K562 (cell line): Measurements from ENCODE around the gene UBR3. TPM values are rescaled to one million over a fixed set of nuclear protein-coding genes. Genes with fewer than 3 reads are reported as not detected.

Source experiments
- ARHGAP35 ChIP-seq: fragments of 450-650 bp; IDR thresholded peaks from 2 replicates; pipeline ENCODE4 v1.6.1; 2018; ENCODE audit not compliant: partially characterized antibody
- CHAMP1 ChIP-seq: fragments of 450-650 bp; IDR thresholded peaks from 2 replicates; pipeline ENCODE4 v1.6.1; 2016; ENCODE audit warnings: mild to moderate bottlenecking
- CXXC5 ChIP-seq: fragments of 250-450 bp; sonication (Bioruptor Pico); IDR thresholded peaks from 2 replicates; pipeline ENCODE4 v1.8.0; 2022; ENCODE audit warnings: inconsistent platforms, mild to moderate bottlenecking, moderate library complexity
- HDAC8 ChIP-seq: fragments of 450-650 bp; IDR thresholded peaks from 2 replicates; pipeline ENCODE4 v1.6.1; 2016; ENCODE audit warnings: mild to moderate bottlenecking, missing genetic modification characterization, moderate library complexity, missing compliant biosample characterization
- IFI16 ChIP-seq: fragments of 250-450 bp; sonication (Bioruptor Pico); IDR thresholded peaks from 2 replicates; pipeline ENCODE4 v2.1.2; 2022; ENCODE audit warnings: mild to moderate bottlenecking, inconsistent platforms
- MCM2 ChIP-seq: fragments of 450-650 bp; IDR thresholded peaks from 2 replicates; pipeline ENCODE4 v1.6.1; 2017; ENCODE audit warnings: low read depth, mild to moderate bottlenecking
- NR0B1 ChIP-seq: fragments of 450-650 bp; IDR thresholded peaks from one replicate; pipeline ENCODE4 v1.6.1; 2018; ENCODE audit warnings: mild to moderate bottlenecking, moderate library complexity; ENCODE audit not compliant: partially characterized antibody
- POLR2AphosphoS2 ChIP-seq: IDR thresholded peaks from 2 replicates; pipeline ENCODE4 v1.6.1; 2012; ENCODE audit warnings: low read length, improper control_type of control experiment
- PTTG1 ChIP-seq: fragments of 450-650 bp; IDR thresholded peaks from 2 replicates; pipeline ENCODE4 v1.6.1; 2016; ENCODE audit warnings: low read depth, mild to moderate bottlenecking, missing genetic modification characterization, missing compliant biosample characterization
- RNF2 ChIP-seq: sonication (generic); IDR thresholded peaks from 2 replicates; pipeline ENCODE4 v1.6.1; 2016
- SLC30A9 ChIP-seq: fragments of 250-450 bp; sonication (Bioruptor Pico); IDR thresholded peaks from 2 replicates; pipeline ENCODE4 v1.8.0; 2022; ENCODE audit warnings: mild to moderate bottlenecking, moderate library complexity
- STAT5A ChIP-seq: IDR thresholded peaks from 2 replicates; pipeline ENCODE4 v1.6.1; 2012; ENCODE audit warnings: low read length, inconsistent platforms, borderline replicate concordance
- TBL1XR1 ChIP-seq, 2 experiments: IDR thresholded peaks; 2 replicates each; pipeline ENCODE4 v1.6.1; 2012; ENCODE audit warnings: improper control_type of control experiment in 2 of 2, low read length in 2 of 2, mild to moderate bottlenecking in 1 of 2
- TSC22D4 ChIP-seq: fragments of 450-650 bp; IDR thresholded peaks from 2 replicates; pipeline ENCODE4 v1.6.1; 2016; ENCODE audit warnings: missing genetic modification characterization, missing biosample characterization, control low read depth
- XRCC4 ChIP-seq: IDR thresholded peaks from one replicate; pipeline ENCODE4 v1.6.1; 2011; ENCODE audit not compliant: insufficient read depth, insufficient read length; ENCODE audit errors: extremely low read depth
- ZC3H8 ChIP-seq: fragments of 450-650 bp; IDR thresholded peaks from 2 replicates; pipeline ENCODE4 v1.6.1; 2017
- ZHX1 ChIP-seq: fragments of 150-350 bp; conservative IDR thresholded peaks from 2 replicates; pipeline ENCODE4 v1.6.1; 2014; ENCODE audit warnings: low read length
- ZNF551 ChIP-seq: fragments of 250-450 bp; sonication (Bioruptor Pico); IDR thresholded peaks from 2 replicates; pipeline ENCODE4 v1.5.0; 2021; ENCODE audit warnings: mild to moderate bottlenecking, moderate library complexity
- ZNF639 ChIP-seq, 2 experiments: fragments of 200-800 bp in 1 of 2; sonication (Bioruptor generic) in 1 of 2; sonication (generic) in 1 of 2; formaldehyde crosslinking in 1 of 2; IDR thresholded peaks in 1 of 2; conservative IDR thresholded peaks in 1 of 2; 2 replicates each; pipeline versions ENCODE4 v1.5.0 to v1.6.1; 2016 to 2020; ENCODE audit warnings: missing compliant biosample characterization in 1 of 2, missing genetic modification characterization in 1 of 2, missing genetic modification reagents in 1 of 2
- ZNF695 ChIP-seq: fragments of 450-650 bp; formaldehyde crosslinking; IDR thresholded peaks from 2 replicates; pipeline ENCODE4 v1.4.0; 2020; ENCODE audit warnings: mild to moderate bottlenecking, moderate library complexity
- polyA plus RNA-seq, 8 experiments: library from polyadenylated mRNA; depleted of rRNA in 4 of 8; stranded (reverse) in 5 of 8; unstranded in 3 of 8; fragments of >200 nt; fragmentation: Nextera tagmentation in 2 of 8; fragmentation: Illumina TruSeq in 1 of 8; extraction: Ambion mirVana in 2 of 8; extraction: Trizol in 1 of 8; gene quantifications; 2 replicates each; pipeline versions ENCODE4 v1.2.1 to v1.2.3, GENCODE V29; 2011 to 2014; ENCODE audit warnings: inconsistent platforms in 1 of 8, missing spikeins in 1 of 8
- total RNA-seq, 7 experiments: library from RNA; depleted of rRNA in 6 of 7; stranded (reverse); fragments of >200 nt in 6 of 7; fragmentation: Illumina TruSeq in 2 of 7; extraction: Trizol in 2 of 7; gene quantifications; 2 replicates each; pipeline versions ENCODE4 v1.2.1 to v1.2.3, GENCODE V29; 2011 to 2021; ENCODE audit warnings: low replicate concordance in 1 of 7

The UBR3 gene
- total and polyA plus RNA-seq, 9 of the 15 experiments (the other 6 are each of a cell fraction or from before 2014, with no cell fraction given) = 14.4 to 63.5 (median 40.4) TPM

- TF ChIP-seq SLC30A9 (CRISPR knock-in tag) (peak; percentile 78; the same call in 1 of the 2 replicates), CXXC5 (CRISPR knock-in tag) (peak; percentile 97), MCM2 (no peak), NR0B1 (no peak), TSC22D4 (tag) (no peak), ZNF639 (CRISPR knock-in tag; conservative IDR thresholded peaks at IDR 0.05 in 1 of 2, IDR thresholded peaks at IDR 0.05 in 1 of 2) (no peak), ZC3H8 (no peak), HDAC8 (tag) (peak; percentile 32; the same call in 1 of the 2 replicates), CHAMP1 (peak; percentile 96), XRCC4 (no peak), RNF2 (peak; percentile 81), IFI16 (CRISPR knock-in tag) (no peak), ZNF695 (CRISPR knock-in tag) (no peak), ZHX1 (peak; percentile 91; the same call in 1 of the 2 replicates), TBL1XR1 (IDR thresholded peaks at IDR 0.05; ENCODE audit: low read length in 2 of 2) (peak; percentile 23 to 31; a peak in 1 of 4 replicates), POLR2AphosphoS2 (no peak), ZNF551 (CRISPR knock-in tag) (no peak), PTTG1 (tag) (no peak), ARHGAP35 (no peak), STAT5A (no peak)
These were observed 2.6 kb upstream of the UBR3 start, which contains the start of gene METTL5 (continued) for GRCh38 chr2:169824373-169825333.
